HG03159 (cell line): ENCODE results near the gene WDR45B.
"Not testable (repeated sequence)": the region's sequence is repeated elsewhere in the genome, so short reads cannot be mapped to it uniquely, and the experiment has no call there.

Source experiments
- ATAC-seq: cut with Tn5 transposase; IDR thresholded peaks from one replicate; pipeline ENCODE4 v1.9.1; 2021; ENCODE audit warnings: mild to moderate bottlenecking, moderate library complexity; ENCODE audit not compliant: unreplicated experiment

The WDR45B gene

GRCh38 chr17:82658796-82659452, 10.7 kb upstream of the WDR45B start:
- ATAC-seq: no peak

GRCh38 chr17:82658331-82658730, 10.1 kb upstream of the WDR45B start:
- no peak for ATAC-seq

- ATAC-seq: no peak
Observed at GRCh38 chr17:82657926-82658325, 9.7 kb upstream of the WDR45B start.

- ATAC-seq: no peak
Observed at GRCh38 chr17:82656266-82656665, 8.0 kb upstream of the WDR45B start.

- ATAC-seq: no peak
Observed at GRCh38 chr17:82655523-82655922, 7.3 kb upstream of the WDR45B start.

- no peak for ATAC-seq
Observed at GRCh38 chr17:82655038-82655479, 6.8 kb upstream of the WDR45B start.

GRCh38 chr17:82654611-82655010, 6.4 kb upstream of the WDR45B start:
- ATAC-seq: not testable (repeated sequence)

GRCh38 chr17:82653651-82654528, 5.6 kb upstream of the WDR45B start:
- ATAC-seq: no peak

GRCh38 chr17:82650723-82651122, 2.5 kb upstream of the WDR45B start:
- no peak for ATAC-seq

GRCh38 chr17:82649501-82650261, 1.4 kb upstream of the WDR45B start:
- no peak for ATAC-seq

GRCh38 chr17:82648742-82649331, 593 bp upstream of the WDR45B start:
- ATAC-seq: no peak

- ATAC-seq: peak; percentile 14
Observed at GRCh38 chr17:82647593-82648164, 565 bp downstream of the WDR45B start.

- no peak for ATAC-seq
Observed at GRCh38 chr17:82645516-82645915, 2.7 kb downstream of the WDR45B start.

- no peak for ATAC-seq
Observed at GRCh38 chr17:82644148-82644547, 4.1 kb downstream of the WDR45B start.

GRCh38 chr17:82642022-82642421, 6.2 kb downstream of the WDR45B start:
- no peak for ATAC-seq

- no peak for ATAC-seq
Observed at GRCh38 chr17:82640036-82640435, 8.2 kb downstream of the WDR45B start.

GRCh38 chr17:82639628-82640027, 8.6 kb downstream of the WDR45B start:
- ATAC-seq: no peak

GRCh38 chr17:82638183-82638773, 10.0 kb downstream of the WDR45B start:
- no peak for ATAC-seq

- ATAC-seq: no peak
Observed at GRCh38 chr17:82636626-82637598, 11.3 kb downstream of the WDR45B start.
